Trophoblast cell (in vitro differentiated cells and primary cell): Measurements from ENCODE around the gene CDC34.

ENCODE experiments used
- DNase-seq, 2 donors: peaks; one replicate each; pipeline ENCODE4 v3.0.0-alpha.2; 2016
- H2AFZ ChIP-seq: 2 replicates; pipeline ENCODE4 v1.6.1; 2013; ENCODE audit warnings: low read length, moderate library complexity, mild to moderate bottlenecking; ENCODE audit not compliant: insufficient read depth, poor library complexity
- H2AK5ac ChIP-seq: 2 replicates; pipeline ENCODE4 v1.6.1; 2013; ENCODE audit warnings: mild to moderate bottlenecking, low read length
- H2BK120ac ChIP-seq: 2 replicates; pipeline ENCODE4 v1.6.1; 2013; ENCODE audit warnings: low read length, mild to moderate bottlenecking, moderate library complexity; ENCODE audit not compliant: insufficient read depth, poor library complexity
- H2BK12ac ChIP-seq: 2 replicates; pipeline ENCODE4 v1.6.1; 2013; ENCODE audit warnings: mild to moderate bottlenecking, low read length, moderate library complexity
- H2BK5ac ChIP-seq: 2 replicates; pipeline ENCODE4 v1.6.1; 2013; ENCODE audit warnings: low read length, low read depth, moderate library complexity, mild to moderate bottlenecking; ENCODE audit not compliant: poor library complexity
- H3K14ac ChIP-seq: 2 replicates; pipeline ENCODE4 v1.6.1; 2013; ENCODE audit warnings: mild to moderate bottlenecking, low read length
- H3K18ac ChIP-seq: 2 replicates; pipeline ENCODE4 v1.6.1; 2013; ENCODE audit warnings: mild to moderate bottlenecking, low read length
- H3K23ac ChIP-seq: 2 replicates; pipeline ENCODE4 v1.6.1; 2013; ENCODE audit warnings: low read length
- H3K27ac ChIP-seq: 2 replicates; pipeline ENCODE4 v1.5.1; 2013; ENCODE audit warnings: low read depth, mild to moderate bottlenecking, inconsistent platforms, low read length, moderate library complexity
- H3K27me3 ChIP-seq: 2 replicates; pipeline ENCODE4 v1.6.1; 2013; ENCODE audit warnings: inconsistent platforms, mild to moderate bottlenecking, low read length, moderate library complexity; ENCODE audit not compliant: insufficient read depth
- H3K36me3 ChIP-seq, 2 experiments: 1 replicate in 1 of 2; 2 replicates in 1 of 2; pipeline ENCODE4 v1.6.1; 2013; ENCODE audit warnings: low read length in 2 of 2, mild to moderate bottlenecking in 2 of 2, moderate library complexity in 1 of 2; ENCODE audit not compliant: insufficient read depth in 2 of 2, control insufficient read depth in 1 of 2
- H3K4ac ChIP-seq: 2 replicates; pipeline ENCODE4 v1.6.1; 2013; ENCODE audit warnings: low read depth, mild to moderate bottlenecking, low read length, moderate library complexity
- H3K4me1 ChIP-seq, 2 experiments: 1 replicate in 1 of 2; 2 replicates in 1 of 2; pipeline ENCODE4 v1.6.1; 2013; ENCODE audit warnings: low read length in 2 of 2, mild to moderate bottlenecking in 2 of 2, moderate library complexity in 1 of 2; ENCODE audit not compliant: insufficient read depth in 2 of 2, control insufficient read depth in 1 of 2
- H3K4me2 ChIP-seq: 2 replicates; pipeline ENCODE4 v1.6.1; 2013; ENCODE audit warnings: inconsistent platforms, mild to moderate bottlenecking, low read length, moderate library complexity
- H3K4me3 ChIP-seq: 2 replicates; pipeline ENCODE4 v1.5.1; 2013; ENCODE audit warnings: mild to moderate bottlenecking, low read depth, low read length, inconsistent platforms
- H3K79me1 ChIP-seq: one replicate; pipeline ENCODE4 v1.6.1; 2013; ENCODE audit warnings: low read length
- H3K79me2 ChIP-seq: 2 replicates; pipeline ENCODE4 v1.6.1; 2013; ENCODE audit warnings: low read length, mild to moderate bottlenecking; ENCODE audit not compliant: control insufficient read depth, insufficient read depth, poor library complexity
- H3K9ac ChIP-seq: 2 replicates; pipeline ENCODE4 v1.6.1; 2013; ENCODE audit warnings: mild to moderate bottlenecking, low read length
- H3K9me3 ChIP-seq: 2 replicates; pipeline ENCODE4 v1.6.1; 2013; ENCODE audit warnings: low read depth, mild to moderate bottlenecking, control low read depth, inconsistent platforms, low read length; ENCODE audit not compliant: insufficient read depth
- H4K12ac ChIP-seq: 2 replicates; pipeline ENCODE4 v1.6.1; 2013; ENCODE audit warnings: low read depth, mild to moderate bottlenecking, low read length, moderate library complexity
- H4K8ac ChIP-seq: 2 replicates; pipeline ENCODE4 v1.6.1; 2013; ENCODE audit warnings: low read depth, mild to moderate bottlenecking, low read length, moderate library complexity
- H4K91ac ChIP-seq: one replicate; pipeline ENCODE4 v1.6.1; 2013; ENCODE audit warnings: low read depth, mild to moderate bottlenecking, low read length, moderate library complexity
- WGBS: extraction: QIAGEN DNeasy Blood & Tissue Kit; methylation state at CpG from one replicate; pipeline ENCODE4 v1.1.7; 2013; ENCODE audit warnings: missing lambda C conversion rate; ENCODE audit not compliant: insufficient read length, insufficient coverage; ENCODE audit errors: extremely low coverage; 5-methylcytosine and 5-hydroxymethylcytosine counted together

The CDC34 gene

DNA sequence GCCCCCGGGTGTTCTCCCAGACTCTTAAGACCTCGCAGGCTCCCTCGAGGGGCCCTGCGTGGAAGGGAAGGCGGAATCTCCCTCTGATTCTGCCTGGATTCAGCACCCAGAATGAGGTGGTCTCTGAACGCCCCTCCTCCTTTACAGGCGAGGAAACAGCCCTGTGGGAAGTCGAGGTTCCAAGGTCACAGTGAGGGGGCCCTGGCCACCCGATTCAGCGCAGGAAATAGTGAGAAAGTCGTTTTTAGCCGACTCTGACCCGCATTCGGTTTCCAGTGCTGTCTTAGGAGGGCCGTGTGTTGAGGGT lies 41.9 kb downstream of the CDC34 start:
- Histone ChIP-seq H4K12ac (no peak overlapping the region), H3K9ac (peak overlapping the region; percentile 98), H3K4ac (peak overlapping the region; percentile 65), H2BK12ac (peak overlapping the region; percentile 51), H2BK5ac (no peak overlapping the region), H3K4me3 (peak overlapping the region; percentile 98), H2AFZ (peak overlapping the region; percentile 23), H4K8ac (peak overlapping the region; percentile 31), H3K23ac (no peak overlapping the region), H3K4me2 (peak overlapping the region; percentile 87), H3K4me1 (peaks cover 16 to 30% of the 10 kb centered on the region in 2 experiments), H2BK120ac (peak overlapping the region; percentile 11), H3K36me3 (peaks cover 16 to 22% of the 10 kb centered on the region in 2 experiments), H3K79me2 (peaks cover 48% of the 10 kb centered on the region), H3K9me3 (no peaks in the 10 kb centered on the region), H2AK5ac (no peak overlapping the region), H4K91ac (peak overlapping the region; percentile 87), H3K14ac (peak overlapping the region; percentile 38), H3K27ac (no peak overlapping the region), H3K18ac (no peak overlapping the region), H3K79me1 (peaks cover 18% of the 10 kb centered on the region), H3K27me3 (no peaks in the 10 kb centered on the region)
- DNase-seq, result peak in 1 of 2 donors; percentile 20
- WGBS, result no CpG with 5 or more reads among the region's 15 CpGs

DNA sequence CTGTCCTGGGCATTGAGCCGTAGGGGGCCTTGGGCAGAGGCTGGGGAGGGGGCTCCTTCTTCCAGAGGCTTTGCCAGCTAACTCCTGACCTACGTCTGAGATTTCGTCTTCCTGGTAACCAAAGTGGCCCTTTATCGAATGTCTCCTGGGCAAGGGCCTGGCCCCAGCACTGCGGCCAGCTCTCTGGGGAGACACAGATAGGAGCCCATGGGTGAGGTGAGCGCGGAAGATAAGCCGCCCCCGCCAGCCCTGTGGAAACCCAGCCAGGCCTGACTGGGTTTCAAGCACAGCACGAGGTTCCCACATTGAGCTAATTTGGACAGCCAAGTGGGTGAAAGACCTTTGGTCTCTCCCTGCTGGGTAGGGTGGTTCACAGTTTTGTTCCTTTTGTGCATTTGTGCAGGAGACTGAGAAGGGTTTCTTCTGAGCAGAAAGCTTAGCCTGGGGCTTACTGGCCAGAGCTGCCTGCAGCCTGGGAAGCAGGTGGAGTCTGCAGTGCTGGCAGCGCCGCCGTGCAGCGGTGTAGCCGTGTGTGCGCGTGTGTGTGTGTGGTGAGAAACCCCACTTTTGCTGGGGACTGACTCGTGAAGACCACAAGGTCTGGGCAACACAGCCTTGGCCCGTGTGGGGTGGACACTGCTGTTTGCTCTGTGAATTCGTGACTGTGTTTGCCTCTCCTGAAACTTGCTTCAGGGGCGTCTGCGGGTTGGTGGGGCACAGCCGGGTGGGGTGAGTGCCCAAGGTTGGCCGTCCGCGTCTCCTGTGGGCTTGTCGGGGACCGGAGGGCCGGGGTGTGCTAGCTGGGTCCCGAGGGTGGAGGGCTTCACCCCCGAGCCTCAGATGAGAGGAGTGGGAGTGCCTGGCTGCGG lies 43.3 kb downstream of the CDC34 start:
- Histone ChIP-seq H4K8ac (no peak overlapping the region), H2AFZ (no peak overlapping the region), H2BK120ac (no peak overlapping the region), H3K4me1 (peaks cover 16 to 30% of the 10 kb centered on the region in 2 experiments), H2AK5ac (no peak overlapping the region), H3K9me3 (no peaks in the 10 kb centered on the region), H4K91ac (no peak overlapping the region), H3K4me3 (no peak overlapping the region), H2BK5ac (no peak overlapping the region), H3K27me3 (no peaks in the 10 kb centered on the region), H4K12ac (no peak overlapping the region), H2BK12ac (no peak overlapping the region), H3K27ac (no peak overlapping the region), H3K4me2 (peak overlapping the region; percentile 5), H3K14ac (no peak overlapping the region), H3K23ac (no peak overlapping the region), H3K4ac (peak overlapping the region; percentile 95), H3K79me1 (peaks cover 18% of the 10 kb centered on the region), H3K79me2 (peaks cover 48% of the 10 kb centered on the region), H3K18ac (no peak overlapping the region), H3K9ac (no peak overlapping the region), H3K36me3 (peaks cover 26 to 34% of the 10 kb centered on the region in 2 experiments)
- WGBS, result no CpG with 5 or more reads among the region's 32 CpGs
- peak in 1 of 2 donors; percentile 27 for DNase-seq

GRCh38 chr19:575527-576506 lies 44.3 kb downstream of the CDC34 start:
- H3K4me2 ChIP-seq, result no peak overlapping the region
- no peak overlapping the region for H3K27ac ChIP-seq
- peaks cover 18% of the 10 kb centered on the region for H3K79me1 ChIP-seq
- peak overlapping the region; percentile 18 for H3K18ac ChIP-seq
- no peak overlapping the region for H4K12ac ChIP-seq
- H3K4me1 ChIP-seq, result peaks cover 16 to 30% of the 10 kb centered on the region in 2 experiments
- H4K8ac ChIP-seq, result no peak overlapping the region
- peaks cover 33 to 42% of the 10 kb centered on the region in 2 experiments for H3K36me3 ChIP-seq
- no peak overlapping the region for H4K91ac ChIP-seq
- no peak overlapping the region for H2AFZ ChIP-seq
- no peak overlapping the region for H2BK12ac ChIP-seq
- no peak overlapping the region for H3K9ac ChIP-seq
- no peak overlapping the region for H3K23ac ChIP-seq
- H3K27me3 ChIP-seq, result no peaks in the 10 kb centered on the region
- peaks cover 48% of the 10 kb centered on the region for H3K79me2 ChIP-seq
- no peak for DNase-seq
- peak overlapping the region; percentile 98 for H3K4ac ChIP-seq
- no CpG with 5 or more reads among the region's 38 CpGs for WGBS
- no peak overlapping the region for H3K14ac ChIP-seq
- no peak overlapping the region for H3K4me3 ChIP-seq
- no peak overlapping the region for H2AK5ac ChIP-seq
- no peaks in the 10 kb centered on the region for H3K9me3 ChIP-seq
- H2BK120ac ChIP-seq, result no peak overlapping the region
- no peak overlapping the region for H2BK5ac ChIP-seq

- Histone ChIP-seq H4K8ac (no peak overlapping the region), H2AK5ac (no peak overlapping the region), H3K79me2 (peaks cover 46% of the 10 kb centered on the region), H2BK120ac (no peak overlapping the region), H3K4me2 (no peak overlapping the region), H3K23ac (no peak overlapping the region), H4K91ac (no peak overlapping the region), H3K79me1 (peaks cover 9% of the 10 kb centered on the region), H3K9ac (no peak overlapping the region), H3K4me1 (peaks cover 9 to 23% of the 10 kb centered on the region in 2 experiments), H3K18ac (no peak overlapping the region), H3K36me3 (peaks cover 42 to 51% of the 10 kb centered on the region in 2 experiments), H3K9me3 (no peaks in the 10 kb centered on the region), H3K4me3 (no peak overlapping the region), H3K27ac (no peak overlapping the region), H2BK12ac (no peak overlapping the region), H3K4ac (peak overlapping the region; percentile 97), H3K14ac (no peak overlapping the region), H2AFZ (no peak overlapping the region), H4K12ac (no peak overlapping the region), H2BK5ac (peak overlapping the region; percentile 8), H3K27me3 (no peaks in the 10 kb centered on the region)
- no CpG with 5 or more reads among the region's 28 CpGs for WGBS
- no peak for DNase-seq
These were observed 45.3 kb downstream of the CDC34 start for GRCh38 chr19:576768-577438.
